ENCODE data around the gene AVPI1.
"Not testable (repeated sequence)": the region's sequence is repeated elsewhere in the genome, so short reads cannot be mapped to it uniquely, and the experiment has no call there.

The AVPI1 gene

GRCh38 chr10:97689559-97690020 is 2.5 kb upstream of the AVPI1 start:
- H3K27me3 ChIP-seq (replicated peaks in 2 of 5; ENCODE audit: control insufficient read depth in 4 of 5, insufficient read depth in 5 of 5, low read length in 4 of 5), result no peaks in the 10 kb centered on the region
- POLR2A ChIA-PET, result interaction anchor here (1.1 kb wide), 1 partner anchor 29 kb away, joined by 3 read pairs; no protein-coding TSS in a partner anchor
- DNase-seq, result no peak
- H3K4me3 ChIP-seq (ENCODE audit: control insufficient read depth in 1 of 7, extremely low read depth in 1 of 7, insufficient read depth in 4 of 7, low read depth in 2 of 7, low read length in 6 of 7), result no peak overlapping the region
- H3K36me3 ChIP-seq (ENCODE audit: control insufficient read depth in 4 of 4, insufficient read depth in 4 of 4, low read length in 3 of 4), result no peaks in the 10 kb centered on the region
- CTCF ChIA-PET, result interaction anchor here (0.8 to 6.5 kb wide), 5 partner anchors 8 to 45 kb away, joined by 3 to 40 read pairs (median 4); no protein-coding TSS in a partner anchor
- peaks cover 0 to 1% (median 0%) of the 10 kb centered on the region in 5 experiments for H3K9me3 ChIP-seq (ENCODE audit: control extremely low read depth in 1 of 5, control insufficient read depth in 4 of 5, insufficient read depth in 2 of 5, low read depth in 1 of 5, low read length in 4 of 5)
- 97% methylated on average over 5 of the region's 5 CpGs for WGBS (ENCODE audit: insufficient coverage)
- peaks cover 0 to 28% (median 21%) of the 10 kb centered on the region in 4 experiments for H3K4me1 ChIP-seq (ENCODE audit: control extremely low read depth in 1 of 4, control insufficient read depth in 4 of 4, insufficient read depth in 4 of 4, low read length in 3 of 4)
- no peak overlapping the region for H3K27ac ChIP-seq (ENCODE audit: insufficient read depth in 1 of 2, low read depth in 1 of 2, low read length in 2 of 2, poor library complexity in 1 of 2, severe bottlenecking in 2 of 2)

DNA sequence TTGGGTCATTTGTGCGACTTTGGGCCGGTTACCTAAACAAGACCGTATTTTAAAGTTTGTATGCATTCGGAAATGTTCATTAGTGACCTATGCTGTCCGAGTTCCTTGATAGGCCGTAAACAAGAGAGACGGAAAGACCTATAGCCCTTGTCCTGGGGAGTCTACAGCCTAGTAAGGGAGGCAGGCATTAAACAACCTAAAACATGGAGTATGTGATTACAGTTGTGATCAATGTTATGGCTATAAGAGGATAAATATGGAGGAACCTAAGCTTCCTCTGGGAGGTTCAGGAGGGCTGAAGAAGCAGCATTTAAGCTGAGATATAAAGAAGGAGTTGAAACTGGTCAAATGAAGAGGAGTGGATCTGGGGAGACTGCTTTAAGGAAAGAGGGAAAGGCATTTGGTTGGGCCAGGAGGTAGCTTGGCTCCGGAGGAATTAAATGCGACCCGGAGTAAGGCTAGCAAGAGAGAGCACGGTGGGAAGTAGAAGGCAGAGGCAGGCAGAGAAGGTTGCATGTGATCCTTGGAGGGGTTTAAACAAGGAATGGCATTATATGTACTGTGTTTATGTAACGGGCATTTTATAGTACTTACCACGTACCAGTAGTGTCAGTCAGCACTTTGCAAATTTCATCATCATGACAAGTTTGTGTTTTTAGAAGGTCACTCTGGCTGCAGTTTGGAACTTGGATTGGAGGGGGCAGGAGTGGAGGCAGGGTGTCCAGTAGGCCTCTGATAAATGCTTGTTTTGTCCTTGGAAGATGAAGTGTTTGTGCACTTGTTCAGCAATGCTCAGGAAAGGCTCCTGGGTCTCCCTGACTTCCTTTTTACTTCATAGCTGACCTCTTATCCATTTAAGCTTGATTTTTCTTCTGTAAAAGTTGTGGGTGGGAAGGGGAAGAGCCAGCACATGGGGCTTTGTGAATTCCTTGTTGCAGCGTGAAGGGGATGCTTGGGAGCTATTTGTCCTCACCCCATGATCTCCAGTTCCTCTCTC is 1.0 kb upstream of the AVPI1 start:
- ChIA-PET POLR2A (interaction anchor here (0.8 to 1.8 kb wide), 3 partner anchors 9 to 26 kb away, joined by 3 to 6 read pairs (median 3); partner anchors contain the start of gene MARVELD1), CTCF (interaction anchor here (0.5 to 6.5 kb wide), 11 partner anchors 9 to 79 kb away, joined by 3 to 54 read pairs (median 4); no protein-coding TSS in a partner anchor)
- peak overlapping the region in 5 of 7 experiments; percentile 31 to 86 (median 84) for H3K4me3 ChIP-seq (ENCODE audit: control insufficient read depth in 1 of 7, extremely low read depth in 1 of 7, insufficient read depth in 4 of 7, low read depth in 2 of 7, low read length in 6 of 7)
- no peaks in the 10 kb centered on the region for H3K9me3 ChIP-seq (ENCODE audit: control extremely low read depth in 1 of 5, control insufficient read depth in 4 of 5, insufficient read depth in 2 of 5, low read depth in 1 of 5, low read length in 4 of 5)
- H3K27ac ChIP-seq (ENCODE audit: insufficient read depth in 1 of 2, low read depth in 1 of 2, low read length in 2 of 2, poor library complexity in 1 of 2, severe bottlenecking in 2 of 2), result peak overlapping the region in 1 of 2 experiments; percentile 72
- 71% methylated on average over 12 of the region's 14 CpGs for WGBS (ENCODE audit: insufficient coverage)
- H3K27me3 ChIP-seq (replicated peaks in 2 of 5; ENCODE audit: control insufficient read depth in 4 of 5, insufficient read depth in 5 of 5, low read length in 4 of 5), result no peaks in the 10 kb centered on the region
- no peaks in the 10 kb centered on the region for H3K36me3 ChIP-seq (ENCODE audit: control insufficient read depth in 4 of 4, insufficient read depth in 4 of 4, low read length in 3 of 4)
- DNase-seq, result peak in 1 of 3 donors; percentile 8
- peaks cover 0 to 33% (median 23%) of the 10 kb centered on the region in 4 experiments for H3K4me1 ChIP-seq (ENCODE audit: control extremely low read depth in 1 of 4, control insufficient read depth in 4 of 4, insufficient read depth in 4 of 4, low read length in 3 of 4)

- no peak for DNase-seq
- CTCF ChIA-PET, result interaction anchor here (1.2 to 4.2 kb wide), 11 partner anchors 10 to 81 kb away, joined by 3 to 54 read pairs (median 6); partner anchors contain the start of genes MARVELD1 and ZFYVE27
- H3K9me3 ChIP-seq (ENCODE audit: control extremely low read depth in 1 of 5, control insufficient read depth in 4 of 5, insufficient read depth in 2 of 5, low read depth in 1 of 5, low read length in 4 of 5), result no peaks in the 10 kb centered on the region
- no peaks in the 10 kb centered on the region for H3K27me3 ChIP-seq (replicated peaks in 2 of 5; ENCODE audit: control insufficient read depth in 4 of 5, insufficient read depth in 5 of 5, low read length in 4 of 5)
- H3K4me1 ChIP-seq (ENCODE audit: control extremely low read depth in 1 of 4, control insufficient read depth in 4 of 4, insufficient read depth in 4 of 4, low read length in 3 of 4), result peaks cover 0 to 33% (median 23%) of the 10 kb centered on the region in 4 experiments
- H3K4me3 ChIP-seq (ENCODE audit: control insufficient read depth in 1 of 7, extremely low read depth in 1 of 7, insufficient read depth in 4 of 7, low read depth in 2 of 7, low read length in 6 of 7), result peak overlapping the region; percentile 51 to 86 (median 74)
- peak overlapping the region; percentile 40 to 47 for H3K27ac ChIP-seq (ENCODE audit: insufficient read depth in 1 of 2, low read depth in 1 of 2, low read length in 2 of 2, poor library complexity in 1 of 2, severe bottlenecking in 2 of 2)
- no peaks in the 10 kb centered on the region for H3K36me3 ChIP-seq (ENCODE audit: control insufficient read depth in 4 of 4, insufficient read depth in 4 of 4, low read length in 3 of 4)
- WGBS (ENCODE audit: insufficient coverage), result 5% methylated on average over 11 of the region's 14 CpGs
- POLR2A ChIA-PET, result interaction anchor here (0.8 to 1.8 kb wide), 2 partner anchors 15 to 18 kb away, joined by 3 to 6 read pairs; no protein-coding TSS in a partner anchor
Measured at GRCh38 chr10:97686301-97686961, 610 bp downstream of the AVPI1 start.

DNA sequence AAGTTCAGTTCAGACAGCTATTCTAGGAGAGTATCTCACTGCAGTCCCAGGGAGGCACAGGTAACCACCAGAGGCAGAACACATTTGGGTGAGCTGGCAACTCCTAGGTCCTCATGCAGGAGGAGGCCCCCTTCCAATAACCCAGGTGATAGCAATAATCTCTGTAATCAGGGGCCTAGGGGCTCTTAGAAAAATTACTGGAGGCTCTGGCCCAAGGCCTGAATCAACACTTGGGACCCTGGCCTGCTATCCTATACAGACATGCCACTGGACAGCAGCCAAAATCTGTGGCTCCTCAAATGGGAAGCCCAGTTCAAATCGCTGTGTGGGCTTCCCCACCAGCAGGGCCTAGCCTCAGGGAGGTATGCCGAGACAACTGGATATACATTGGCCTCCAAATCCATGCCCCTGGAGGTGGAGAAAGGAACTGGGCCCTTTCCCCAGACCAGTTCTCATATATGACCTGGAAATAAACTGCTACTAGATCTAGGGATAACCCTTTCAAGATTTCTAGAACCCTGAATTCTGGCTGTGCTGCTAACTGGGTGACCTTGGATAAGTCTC is 1.6 kb downstream of the AVPI1 start:
- CTCF ChIA-PET, result interaction anchor here (1.7 to 4.2 kb wide), 6 partner anchors 9 to 28 kb away, joined by 4 to 54 read pairs (median 14); partner anchors contain the start of gene MARVELD1
- DNase-seq, result peak; percentile 22 to 41 (median 34)
- POLR2A ChIA-PET, result no interaction called here
- Histone ChIP-seq H3K36me3 (ENCODE audit: control insufficient read depth in 4 of 4, insufficient read depth in 4 of 4, low read length in 3 of 4) (no peaks in the 10 kb centered on the region), H3K27ac (ENCODE audit: insufficient read depth in 1 of 2, low read depth in 1 of 2, low read length in 2 of 2, poor library complexity in 1 of 2, severe bottlenecking in 2 of 2) (no peak overlapping the region), H3K9me3 (ENCODE audit: control extremely low read depth in 1 of 5, control insufficient read depth in 4 of 5, insufficient read depth in 2 of 5, low read depth in 1 of 5, low read length in 4 of 5) (no peaks in the 10 kb centered on the region), H3K4me1 (ENCODE audit: control extremely low read depth in 1 of 4, control insufficient read depth in 4 of 4, insufficient read depth in 4 of 4, low read length in 3 of 4) (peaks cover 0 to 33% (median 23%) of the 10 kb centered on the region in 4 experiments), H3K4me3 (ENCODE audit: control insufficient read depth in 1 of 7, extremely low read depth in 1 of 7, insufficient read depth in 4 of 7, low read depth in 2 of 7, low read length in 6 of 7) (no peak overlapping the region), H3K27me3 (replicated peaks in 2 of 5; ENCODE audit: control insufficient read depth in 4 of 5, insufficient read depth in 5 of 5, low read length in 4 of 5) (no peaks in the 10 kb centered on the region)
- 86% methylated on average over 2 of the region's 2 CpGs for WGBS (ENCODE audit: insufficient coverage)

- Histone ChIP-seq H3K36me3 (ENCODE audit: control insufficient read depth in 4 of 4, insufficient read depth in 4 of 4, low read length in 3 of 4) (no peaks in the 10 kb centered on the region), H3K27me3 (replicated peaks in 2 of 5; ENCODE audit: control insufficient read depth in 4 of 5, insufficient read depth in 5 of 5, low read length in 4 of 5) (no peaks in the 10 kb centered on the region), H3K4me3 (ENCODE audit: control insufficient read depth in 1 of 7, extremely low read depth in 1 of 7, insufficient read depth in 4 of 7, low read depth in 2 of 7, low read length in 6 of 7) (no peak overlapping the region), H3K27ac (ENCODE audit: insufficient read depth in 1 of 2, low read depth in 1 of 2, low read length in 2 of 2, poor library complexity in 1 of 2, severe bottlenecking in 2 of 2) (no peak overlapping the region), H3K9me3 (ENCODE audit: control extremely low read depth in 1 of 5, control insufficient read depth in 4 of 5, insufficient read depth in 2 of 5, low read depth in 1 of 5, low read length in 4 of 5) (no peaks in the 10 kb centered on the region), H3K4me1 (ENCODE audit: control extremely low read depth in 1 of 4, control insufficient read depth in 4 of 4, insufficient read depth in 4 of 4, low read length in 3 of 4) (peaks cover 0 to 33% (median 23%) of the 10 kb centered on the region in 4 experiments)
- ChIA-PET CTCF (interaction anchor here (1.8 to 4.1 kb wide), 3 partner anchors 8 to 27 kb away, joined by 4 to 54 read pairs (median 24); no protein-coding TSS in a partner anchor), POLR2A (no interaction called here)
- WGBS (ENCODE audit: insufficient coverage), result 100% methylated on average over 2 of the region's 5 CpGs
- DNase-seq, result no peak
Measured at GRCh38 chr10:97684866-97685394, 2.1 kb downstream of the AVPI1 start.

DNA sequence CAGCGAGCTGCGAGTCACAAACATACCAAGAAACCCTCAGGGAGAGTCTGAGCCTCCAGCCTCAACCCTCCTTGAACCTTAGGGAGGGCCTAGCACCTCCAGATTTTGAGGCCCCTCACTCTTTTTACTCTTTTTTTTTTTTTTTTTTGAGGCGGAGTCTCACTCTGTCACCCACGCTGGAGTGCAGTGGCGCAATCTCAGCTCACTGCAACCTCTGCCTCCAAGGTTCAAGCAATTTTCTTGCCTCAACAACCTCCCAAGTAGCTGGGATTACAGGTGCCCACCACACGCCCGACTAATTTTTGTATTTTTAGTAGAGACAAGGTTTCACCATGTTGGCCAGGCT is 2.7 kb downstream of the AVPI1 start:
- H3K36me3 ChIP-seq (ENCODE audit: control insufficient read depth in 4 of 4, insufficient read depth in 4 of 4, low read length in 3 of 4); DNase-seq; H3K4me3 ChIP-seq (ENCODE audit: control insufficient read depth in 1 of 7, extremely low read depth in 1 of 7, insufficient read depth in 4 of 7, low read depth in 2 of 7, low read length in 6 of 7); H3K27me3 ChIP-seq (replicated peaks in 2 of 5; ENCODE audit: control insufficient read depth in 4 of 5, insufficient read depth in 5 of 5, low read length in 4 of 5); H3K27ac ChIP-seq (ENCODE audit: insufficient read depth in 1 of 2, low read depth in 1 of 2, low read length in 2 of 2, poor library complexity in 1 of 2, severe bottlenecking in 2 of 2); H3K9me3 ChIP-seq (ENCODE audit: control extremely low read depth in 1 of 5, control insufficient read depth in 4 of 5, insufficient read depth in 2 of 5, low read depth in 1 of 5, low read length in 4 of 5); POLR2A ChIA-PET: not testable (repeated sequence)
- WGBS (ENCODE audit: insufficient coverage), result 100% methylated on average over 5 of the region's 7 CpGs
- CTCF ChIA-PET, result interaction anchor here (0.8 to 3.6 kb wide), 8 partner anchors 11 to 185 kb away, joined by 3 to 24 read pairs (median 8); no protein-coding TSS in a partner anchor
- peaks cover 0 to 30% (median 22%) of the 10 kb centered on the region in 4 experiments for H3K4me1 ChIP-seq (ENCODE audit: control extremely low read depth in 1 of 4, control insufficient read depth in 4 of 4, insufficient read depth in 4 of 4, low read length in 3 of 4)

Measured in common myeloid progenitor, CD34-positive (primary cell).